H4 (cell line): ENCODE measurements around the gene SMARCC2. TPM values are rescaled to one million over a fixed set of nuclear protein-coding genes. Genes with fewer than 3 reads are reported as not detected.
A peak's percentile ranks its signal among the peaks of the same experiment; 100 is the strongest.

Experiments used
- DNase-seq: peaks from one replicate; pipeline ENCODE4 v3.0.0-alpha.2; 2015; ENCODE audit warnings: low spot score
- total RNA-seq: library from RNA; depleted of rRNA; stranded (reverse); fragments of >200 nt; shearing (Covaris generic); gene quantifications from 2 replicates; pipeline ENCODE4 v1.2.3, GENCODE V29; 2014

The SMARCC2 gene
- total RNA-seq, 1 experiment from 2014 or later = 22.9 TPM

- no peak for DNase-seq
These were observed 23.1 kb upstream of the SMARCC2 start for GRCh38 chr12:56212361-56212760.

- DNase-seq = no peak
These were observed 18.7 kb upstream of the SMARCC2 start for GRCh38 chr12:56208006-56208405.

- no peak for DNase-seq
These were observed 17.3 kb upstream of the SMARCC2 start for GRCh38 chr12:56206452-56207166.

- DNase-seq = no peak
These were observed 16.2 kb upstream of the SMARCC2 start for GRCh38 chr12:56205445-56205844.

DNA sequence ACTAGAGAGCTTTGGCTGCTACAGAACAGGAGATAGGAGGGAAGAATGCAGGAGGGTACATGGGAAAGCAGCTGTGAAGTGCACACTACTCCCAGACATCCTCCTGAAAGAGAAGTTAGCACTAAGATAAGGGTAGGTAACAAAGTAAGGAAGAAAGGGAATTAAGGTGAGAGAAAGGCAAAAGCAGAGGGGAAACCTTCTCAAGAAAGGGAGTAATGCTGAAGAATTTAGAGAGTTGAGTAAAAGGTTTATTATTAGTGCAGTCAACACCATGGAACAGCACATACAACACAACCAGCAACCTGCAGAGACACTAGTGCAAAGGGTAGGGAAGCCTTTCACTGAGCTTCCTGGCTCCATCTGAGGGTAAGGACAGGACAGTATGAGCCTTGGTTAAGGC, 15.0 kb upstream of the SMARCC2 start:
- no peak for DNase-seq

DNA sequence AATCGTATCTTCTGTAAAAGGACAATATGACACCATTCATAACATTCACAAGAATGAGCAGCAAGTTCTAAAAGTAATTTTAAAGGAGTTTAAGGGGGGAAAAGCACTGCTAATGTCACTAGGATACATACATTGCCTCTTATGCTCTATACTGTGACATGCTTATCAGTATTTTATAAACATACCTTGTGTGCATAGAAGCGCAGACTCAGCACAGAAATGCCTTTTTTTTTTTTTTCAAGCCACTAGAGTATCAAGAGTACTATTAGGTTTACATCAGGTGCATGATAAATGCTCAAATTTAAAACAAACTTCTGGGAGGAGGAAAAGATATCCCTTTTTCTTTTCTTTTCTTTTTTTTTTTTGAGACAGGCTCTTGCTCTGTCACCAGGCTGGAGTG, 13.6 kb upstream of the SMARCC2 start:
- no peak for DNase-seq

DNA sequence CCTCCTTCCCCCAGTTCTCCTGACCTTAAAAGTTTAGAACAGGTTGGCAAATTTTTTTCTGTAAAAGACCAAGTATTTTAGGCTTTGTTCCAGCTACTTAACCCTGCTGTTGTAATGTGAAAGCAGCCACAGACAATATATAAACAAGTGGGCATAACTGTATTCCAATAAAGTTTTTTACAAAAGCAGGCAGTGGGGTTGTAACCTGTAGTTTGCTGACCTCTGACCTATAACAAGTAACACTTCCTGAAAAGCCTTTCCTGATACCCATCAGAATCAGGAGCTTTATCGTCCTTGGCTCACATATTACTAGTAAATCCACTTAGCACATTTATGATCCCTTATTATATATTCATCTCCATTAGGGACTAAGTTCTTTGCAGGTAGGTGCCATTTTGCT, 13.1 kb upstream of the SMARCC2 start:
- DNase-seq = no peak

DNA sequence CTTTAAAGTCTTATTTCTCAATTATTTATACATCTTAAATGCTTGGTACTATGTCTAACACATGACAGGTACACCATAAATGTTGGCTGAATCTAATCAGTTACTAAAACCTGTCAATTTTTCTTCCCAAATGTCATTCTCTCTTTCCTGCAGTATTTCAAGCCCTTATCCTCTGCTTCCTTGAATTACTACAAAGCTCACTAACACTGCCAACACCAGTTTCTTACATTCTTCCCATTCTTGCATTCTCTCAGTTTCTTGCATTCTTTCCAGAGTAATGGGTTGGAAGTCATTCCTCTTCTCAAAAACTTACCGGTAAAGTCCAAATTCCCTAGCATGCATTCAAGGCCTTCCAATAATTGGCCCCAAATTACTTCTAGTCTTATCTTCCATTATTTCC, 9.6 kb upstream of the SMARCC2 start:
- DNase-seq = no peak

DNA sequence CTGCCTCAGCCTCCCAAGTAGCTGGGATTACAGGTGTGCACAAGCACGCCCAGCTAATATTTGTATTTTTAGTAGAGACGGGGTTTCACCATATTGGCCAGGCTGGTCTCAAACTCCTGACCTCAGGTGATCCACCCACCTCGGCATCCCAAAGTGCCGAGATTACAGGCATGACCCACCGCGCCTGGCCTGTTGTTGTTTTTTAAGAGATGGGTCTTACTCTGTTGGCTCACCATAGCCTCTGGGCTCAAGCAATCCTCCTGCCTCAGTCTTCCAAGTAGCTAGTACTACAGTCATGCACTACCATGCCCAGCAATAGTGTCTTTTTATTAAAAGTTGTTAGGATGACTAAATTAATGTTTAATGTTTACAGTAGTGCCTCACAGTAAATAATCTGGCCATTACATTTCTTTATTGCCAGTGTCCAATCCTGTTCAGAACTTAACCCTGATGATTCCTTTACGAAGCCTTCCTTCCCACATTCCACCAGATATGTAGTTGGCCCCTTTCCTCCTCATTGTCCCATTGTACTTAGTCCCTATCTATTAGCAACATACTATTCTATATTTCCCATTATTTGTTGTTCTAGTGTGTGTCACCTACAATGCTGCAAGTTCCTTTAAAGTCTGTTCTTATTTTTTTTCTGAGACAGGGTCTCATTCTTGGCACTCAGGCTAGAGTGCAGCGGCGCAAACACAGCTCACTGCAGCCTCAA, 8.8 kb upstream of the SMARCC2 start:
- no peak for DNase-seq

DNA sequence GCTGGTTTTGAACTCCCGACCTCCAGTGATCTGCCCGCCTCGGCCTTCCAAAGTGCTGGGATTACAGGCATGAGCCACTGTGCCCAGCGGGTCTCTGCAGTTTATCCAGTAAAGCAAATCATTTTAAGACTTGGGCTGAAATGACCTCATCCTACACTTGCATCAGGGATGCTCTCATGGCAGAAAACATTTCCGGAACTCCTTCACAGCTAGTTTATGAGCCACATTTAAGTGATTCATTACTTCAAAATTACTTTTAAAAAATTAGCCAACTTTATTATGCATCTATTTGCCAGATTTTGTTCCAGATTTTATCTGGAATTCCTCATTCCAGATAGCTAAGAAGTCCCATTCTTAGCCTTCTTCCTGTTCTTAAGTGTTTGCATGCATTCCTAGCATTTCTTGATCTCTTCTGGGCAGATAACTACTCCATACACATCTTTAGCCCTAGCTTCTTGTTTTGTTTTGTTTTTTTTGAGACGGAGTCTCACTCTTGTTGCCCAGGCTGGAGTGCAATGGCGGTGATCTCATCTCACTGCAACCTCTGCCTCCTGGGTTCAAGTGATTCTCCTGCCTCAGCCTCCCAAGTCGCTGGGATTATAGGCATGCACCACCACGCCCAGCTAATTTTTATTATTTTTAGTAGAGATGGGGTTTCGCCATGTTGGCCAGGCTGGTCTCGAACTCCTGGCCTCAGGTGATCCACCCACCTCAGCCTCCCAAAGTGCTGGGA, 7.7 kb upstream of the SMARCC2 start:
- DNase-seq = peak; percentile 64

DNA sequence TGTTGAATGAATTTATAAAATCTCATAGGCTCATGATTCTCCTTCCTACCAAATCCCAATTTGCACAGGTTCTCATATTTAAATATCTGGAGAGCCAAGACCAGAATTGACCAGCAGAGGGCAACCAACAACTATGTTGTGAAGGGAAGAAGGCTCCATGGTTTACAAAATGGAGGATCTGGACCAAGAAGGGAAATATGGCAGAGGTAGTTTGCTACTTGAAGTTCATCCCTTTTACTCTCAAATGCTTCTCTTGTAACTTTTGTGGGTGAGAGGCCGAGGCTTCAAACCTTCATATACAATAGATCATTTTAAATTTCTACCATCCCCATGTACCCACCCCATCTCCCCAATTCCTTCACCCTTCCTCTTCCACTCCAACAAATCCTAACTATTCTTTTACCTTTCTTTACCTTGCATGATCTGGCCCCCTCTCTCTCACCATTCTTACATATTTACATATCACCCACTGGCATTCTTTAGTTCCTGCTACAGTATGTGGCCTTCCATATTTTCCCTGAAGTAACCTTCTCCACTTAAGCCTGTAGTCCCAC, 3.8 kb upstream of the SMARCC2 start:
- DNase-seq = peak; percentile 80

DNA sequence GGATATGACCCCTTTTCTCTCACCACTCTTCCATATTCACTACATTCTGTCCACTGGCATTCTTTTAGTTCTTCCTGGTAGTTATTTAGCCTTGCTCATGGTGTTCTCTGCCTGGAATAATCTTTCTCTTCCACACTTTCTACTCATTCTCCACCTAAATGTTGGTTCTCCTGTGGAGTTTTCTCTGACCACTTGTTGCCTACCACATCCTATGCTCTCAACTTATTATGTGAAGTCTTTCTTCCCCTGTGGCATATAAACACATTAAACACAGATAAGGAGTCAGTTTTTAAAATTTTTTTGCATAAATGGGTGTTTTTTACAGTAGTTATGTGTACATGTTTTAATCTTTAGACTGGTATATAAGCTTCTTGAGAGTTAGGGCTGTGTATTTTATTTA, 3.3 kb upstream of the SMARCC2 start:
- DNase-seq = no peak

DNA sequence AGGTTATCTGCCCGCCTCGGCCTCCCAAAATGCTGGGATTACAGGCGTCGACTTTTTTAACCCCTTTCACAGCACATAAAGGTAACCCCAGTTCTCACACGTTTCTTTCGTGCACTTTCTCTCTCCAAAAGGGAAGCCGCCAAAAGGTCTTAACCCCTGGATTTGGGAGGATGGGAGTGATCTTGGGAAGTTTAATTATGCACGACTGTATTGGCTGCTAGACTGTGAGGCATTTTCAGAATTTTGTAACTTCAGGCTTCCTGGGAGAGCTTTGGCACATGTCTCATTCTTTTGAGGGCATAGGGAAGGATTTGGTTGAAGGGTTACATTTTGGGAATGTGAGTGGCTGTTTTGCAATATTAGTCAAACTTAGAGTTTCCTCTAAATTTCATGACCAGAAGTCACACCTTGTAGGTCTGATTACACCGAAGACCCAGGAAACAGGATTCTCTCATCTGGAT, 1.4 kb upstream of the SMARCC2 start:
- DNase-seq = no peak

GRCh38 chr12:56189918-56190694, 823 bp upstream of the SMARCC2 start:
- DNase-seq = peak; percentile 80

DNA sequence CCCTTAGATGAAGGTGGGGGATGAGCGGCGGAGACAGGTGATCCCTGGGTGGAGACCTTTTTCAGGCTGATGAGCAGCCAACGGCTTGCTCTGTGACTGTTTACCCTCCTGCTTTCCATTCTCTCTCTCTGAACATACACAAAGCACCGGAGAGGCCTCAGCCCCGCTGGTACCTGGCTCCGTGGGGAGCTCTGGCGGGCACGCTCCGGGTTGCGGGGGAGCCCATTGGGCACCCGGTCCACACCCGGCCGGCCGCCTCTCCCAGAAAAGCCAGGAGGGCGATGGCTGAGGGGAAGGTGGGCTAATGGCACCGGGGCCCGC, 545 bp downstream of the SMARCC2 start:
- DNase-seq = no peak

GRCh38 chr12:56188131-56188777, 1.0 kb downstream of the SMARCC2 start:
- DNase-seq = no peak

GRCh38 chr12:56186957-56187356, 2.3 kb downstream of the SMARCC2 start:
- DNase-seq = no peak

DNA sequence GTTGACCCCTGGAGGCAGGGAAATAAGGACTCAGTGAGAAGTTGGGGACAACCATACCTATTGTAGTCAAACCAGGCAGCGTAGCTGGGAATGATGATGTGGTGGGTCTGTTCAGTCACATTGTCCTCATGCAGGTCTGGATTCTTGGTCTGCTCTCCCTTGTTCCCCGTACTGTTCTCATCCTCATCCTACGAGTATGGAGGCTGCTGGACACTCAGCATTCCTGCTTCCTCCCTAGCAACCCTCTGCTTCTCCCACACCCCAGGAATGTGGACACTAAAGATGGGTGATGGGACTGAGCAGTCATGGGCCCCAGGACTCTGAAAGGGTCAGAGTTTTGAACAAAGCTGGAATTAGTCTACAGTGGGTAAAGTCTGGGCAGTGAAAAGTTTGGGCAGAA, 10.9 kb downstream of the SMARCC2 start:
- no peak for DNase-seq

GRCh38 chr12:56172839-56173238, 16.4 kb downstream of the SMARCC2 start:
- DNase-seq = no peak

DNA sequence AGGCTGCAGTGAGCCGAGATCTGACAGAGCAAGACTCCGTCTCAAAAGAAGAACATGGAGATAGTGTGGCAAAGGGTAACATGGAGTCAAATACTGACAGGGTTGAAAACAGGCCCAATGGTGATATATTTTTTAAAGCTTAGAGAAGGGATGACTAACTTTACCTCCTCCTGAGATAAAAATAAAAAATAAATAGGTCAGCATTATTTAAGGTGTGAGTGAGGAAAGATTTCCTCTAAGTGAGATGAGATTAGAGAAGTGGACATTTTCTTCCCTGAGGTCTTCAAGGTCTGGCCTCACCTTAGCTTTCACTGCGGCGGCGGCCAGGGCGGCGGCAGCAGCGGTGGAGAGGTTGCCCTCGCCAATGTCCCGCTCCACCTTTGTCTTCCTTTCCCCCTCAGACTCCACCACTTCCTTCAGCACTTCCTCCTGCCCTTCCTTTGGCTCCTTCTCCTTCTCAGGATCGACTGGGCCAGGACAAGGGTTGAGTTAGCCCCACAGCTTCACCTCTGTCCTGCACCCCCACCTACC, 20.0 kb downstream of the SMARCC2 start:
- DNase-seq = no peak

GRCh38 chr12:56165369-56165768, 23.9 kb downstream of the SMARCC2 start:
- no peak for DNase-seq
